HEK293T (cell line): ENCODE measurements around the gene GTF2IRD1.

ENCODE experiments used
- CTCF ChIA-PET: fragments of 350-600 bp; formaldehyde crosslinking; extraction: SDS; loops from one replicate; lab custom pipeline; 2021; ENCODE audit warnings: antibody characterized with exemption, inconsistent platforms; lab: Yijun Ruan, JAX
- POLR2A ChIA-PET: fragments of 350-600 bp; formaldehyde crosslinking; extraction: SDS; loops from one replicate; lab custom pipeline; 2020; ENCODE audit warnings: antibody characterized with exemption, inconsistent platforms; lab: Yijun Ruan, JAX
- DNase-seq: peaks from one replicate; pipeline ENCODE4 v3.0.0; 2012; ENCODE audit warnings: mixed read lengths; ENCODE audit errors: extremely low spot score
- ARNT ChIP-seq: fragments of 450-650 bp; IDR thresholded peaks from 2 replicates; pipeline ENCODE4 v1.6.1; 2017; ENCODE audit warnings: mild to moderate bottlenecking
- BHLHE40 ChIP-seq: fragments of 450-650 bp; IDR thresholded peaks from 2 replicates; pipeline ENCODE4 v1.6.1; 2016; ENCODE audit warnings: mild to moderate bottlenecking, moderate library complexity, borderline replicate concordance
- CTBP1 ChIP-seq: fragments of 450-650 bp; IDR thresholded peaks from 2 replicates; pipeline ENCODE4 v1.6.1; 2016; ENCODE audit warnings: borderline replicate concordance
- ELF4 ChIP-seq: fragments of 450-650 bp; IDR thresholded peaks from 2 replicates; pipeline ENCODE4 v1.6.1; 2017; ENCODE audit warnings: antibody characterized with exemption
- FOXA1 ChIP-seq: fragments of 450-650 bp; IDR thresholded peaks from 2 replicates; pipeline ENCODE4 v1.6.1; 2016; ENCODE audit warnings: mild to moderate bottlenecking
- FOXK2 ChIP-seq: fragments of 450-650 bp; IDR thresholded peaks from 2 replicates; pipeline ENCODE4 v1.6.1; 2016; ENCODE audit warnings: mild to moderate bottlenecking
- FOXM1 ChIP-seq: fragments of 450-650 bp; IDR thresholded peaks from 2 replicates; pipeline ENCODE4 v1.6.1; 2017; ENCODE audit warnings: mild to moderate bottlenecking, borderline replicate concordance
- HDGF ChIP-seq: fragments of 450-650 bp; IDR thresholded peaks from 2 replicates; pipeline ENCODE4 v1.6.1; 2017; ENCODE audit warnings: antibody characterized with exemption, borderline replicate concordance
- L3MBTL2 ChIP-seq: fragments of 450-650 bp; conservative IDR thresholded peaks from 2 replicates; pipeline ENCODE4 v1.6.1; 2016; ENCODE audit warnings: mild to moderate bottlenecking
- LEF1 ChIP-seq: fragments of 450-650 bp; IDR thresholded peaks from 2 replicates; pipeline ENCODE4 v1.6.1; 2017; ENCODE audit warnings: mild to moderate bottlenecking, borderline replicate concordance
- NFRKB ChIP-seq: fragments of 450-650 bp; IDR thresholded peaks from 2 replicates; pipeline ENCODE4 v1.6.1; 2016; ENCODE audit warnings: mild to moderate bottlenecking, moderate library complexity
- SP1 ChIP-seq: fragments of 450-650 bp; IDR thresholded peaks from 2 replicates; pipeline ENCODE4 v1.6.1; 2017
- SUZ12 ChIP-seq: fragments of 450-650 bp; IDR thresholded peaks from 2 replicates; pipeline ENCODE4 v1.6.1; 2016; ENCODE audit warnings: mild to moderate bottlenecking
- TARDBP ChIP-seq: fragments of 450-650 bp; IDR thresholded peaks from 2 replicates; pipeline ENCODE4 v1.6.1; 2016
- ZNF384 ChIP-seq: fragments of 450-650 bp; IDR thresholded peaks from 2 replicates; pipeline ENCODE4 v1.6.1; 2016
- TF ChIP-seq, protein P1 (sequence below): fragments of 450-650 bp; IDR thresholded peaks from 2 replicates; pipeline ENCODE4 v1.6.1; 2016

GTF2IRD1 gene

GRCh38 chr7:74514131-74514591 lies 60.5 kb downstream of the GTF2IRD1 start:
- no peak for TF ChIP-seq FOXK2
- no peak for TF ChIP-seq L3MBTL2
- no peak for TF ChIP-seq ELF4
- TF ChIP-seq FOXM1 = no peak
- TF ChIP-seq BHLHE40 = no peak
- TF ChIP-seq FOXA1 = no peak
- TF ChIP-seq LEF1 = no peak
- no peak for TF ChIP-seq SUZ12
- no peak for TF ChIP-seq CTBP1
- TF ChIP-seq TARDBP = no peak
- TF ChIP-seq, protein P1, sequence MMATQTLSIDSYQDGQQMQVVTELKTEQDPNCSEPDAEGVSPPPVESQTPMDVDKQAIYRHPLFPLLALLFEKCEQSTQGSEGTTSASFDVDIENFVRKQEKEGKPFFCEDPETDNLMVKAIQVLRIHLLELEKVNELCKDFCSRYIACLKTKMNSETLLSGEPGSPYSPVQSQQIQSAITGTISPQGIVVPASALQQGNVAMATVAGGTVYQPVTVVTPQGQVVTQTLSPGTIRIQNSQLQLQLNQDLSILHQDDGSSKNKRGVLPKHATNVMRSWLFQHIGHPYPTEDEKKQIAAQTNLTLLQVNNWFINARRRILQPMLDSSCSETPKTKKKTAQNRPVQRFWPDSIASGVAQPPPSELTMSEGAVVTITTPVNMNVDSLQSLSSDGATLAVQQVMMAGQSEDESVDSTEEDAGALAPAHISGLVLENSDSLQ = no peak
- TF ChIP-seq HDGF = no peak
- TF ChIP-seq SP1 = no peak
- no peak for TF ChIP-seq ARNT
- TF ChIP-seq NFRKB = no peak
- TF ChIP-seq ZNF384 = no peak
- POLR2A ChIA-PET = no interaction called here
- CTCF ChIA-PET = no interaction called here
- no peak for DNase-seq

DNA sequence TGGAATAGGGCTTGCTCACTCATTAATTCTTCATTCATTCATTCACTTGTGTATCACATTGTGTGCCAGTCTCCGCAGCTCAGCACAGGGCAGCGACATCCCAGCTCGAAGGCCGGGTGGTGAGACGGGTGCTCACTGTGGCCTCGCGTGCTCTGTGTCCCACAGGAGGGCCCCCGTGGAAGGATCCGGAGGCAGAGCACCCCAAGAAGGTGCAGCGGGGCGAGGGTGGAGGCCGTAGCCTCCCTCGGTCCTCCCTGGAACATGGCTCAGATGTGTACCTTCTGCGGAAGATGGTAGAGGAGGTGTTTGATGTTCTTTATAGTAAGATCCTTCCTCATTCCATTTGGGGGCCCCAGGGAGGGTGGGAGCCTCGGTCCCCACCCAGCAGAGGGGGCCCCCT lies 61.6 kb downstream of the GTF2IRD1 start:
- TF ChIP-seq FOXA1 (no peak), ELF4 (no peak), HDGF (no peak), CTBP1 (no peak), LEF1 (no peak), ARNT (no peak), BHLHE40 (no peak), SUZ12 (no peak), TARDBP (no peak), FOXM1 (no peak), FOXK2 (no peak)
- TF ChIP-seq, protein P1 = no peak
- ChIA-PET CTCF (interaction anchor here (0.8 kb wide), 1 partner anchor 14 kb away, joined by 3 read pairs; no protein-coding TSS in a partner anchor), POLR2A (interaction anchor here (1.0 kb wide), 1 partner anchor 13 kb away, joined by 3 read pairs; no protein-coding TSS in a partner anchor)

DNA sequence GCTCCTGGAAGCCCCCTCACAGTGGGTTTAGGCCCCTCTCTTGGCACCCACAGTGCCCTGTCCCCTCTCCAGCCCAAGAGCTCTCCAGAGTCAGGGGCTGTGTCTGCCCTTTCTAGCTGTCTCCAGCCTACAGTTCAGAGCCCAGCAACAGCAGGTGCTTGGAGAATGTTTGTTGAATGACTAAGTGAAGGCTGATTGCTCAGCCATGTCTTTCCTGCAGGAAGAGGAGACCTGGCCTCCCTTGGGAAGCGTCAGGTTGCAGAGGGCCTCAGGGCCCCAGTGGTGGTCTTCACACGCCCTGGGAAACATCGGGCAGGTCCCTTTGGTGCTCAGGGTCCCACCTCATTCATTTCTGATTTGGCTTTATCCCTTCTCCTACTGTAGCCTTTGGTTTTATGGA lies 62.5 kb downstream of the GTF2IRD1 start:
- TF ChIP-seq CTBP1 = no peak
- no peak for DNase-seq
- CTCF ChIA-PET = interaction anchor here (0.8 kb wide), 1 partner anchor 15 kb away, joined by 3 read pairs; no protein-coding TSS in a partner anchor

More for the DNA sequence above, 61.6 kb downstream of the GTF2IRD1 start:
- DNase-seq = no peak

DNA sequence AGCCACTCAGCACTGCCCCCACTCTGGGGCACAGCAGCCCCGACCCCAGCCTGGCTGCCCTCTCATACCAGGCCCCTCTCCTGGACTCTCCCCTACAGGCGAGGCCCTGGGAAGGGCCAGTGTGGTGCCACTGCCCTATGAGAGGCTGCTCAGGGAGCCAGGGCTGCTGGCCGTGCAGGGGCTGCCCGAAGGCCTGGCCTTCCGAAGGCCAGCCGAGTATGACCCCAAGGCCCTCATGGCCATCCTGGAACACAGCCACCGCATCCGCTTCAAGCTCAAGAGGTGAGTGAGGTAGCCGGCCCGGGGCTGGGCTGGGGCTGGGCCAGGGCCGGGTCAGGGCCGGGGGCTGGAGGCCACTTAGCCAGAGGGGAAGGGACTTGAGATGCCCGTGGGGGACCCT lies 64.3 kb downstream of the GTF2IRD1 start:
- no peak for DNase-seq
- TF ChIP-seq BHLHE40 (no peak), FOXK2 (no peak), CTBP1 (no peak), ARNT (no peak), TARDBP (no peak), SP1 (no peak), SUZ12 (no peak), ELF4 (no peak), ZNF384 (no peak)
- ChIA-PET POLR2A (no interaction called here), CTCF (no interaction called here)

More for the DNA sequence above, 62.5 kb downstream of the GTF2IRD1 start:
- POLR2A ChIA-PET = interaction anchor here (1.0 kb wide), 1 partner anchor 14 kb away, joined by 3 read pairs; no protein-coding TSS in a partner anchor

DNA sequence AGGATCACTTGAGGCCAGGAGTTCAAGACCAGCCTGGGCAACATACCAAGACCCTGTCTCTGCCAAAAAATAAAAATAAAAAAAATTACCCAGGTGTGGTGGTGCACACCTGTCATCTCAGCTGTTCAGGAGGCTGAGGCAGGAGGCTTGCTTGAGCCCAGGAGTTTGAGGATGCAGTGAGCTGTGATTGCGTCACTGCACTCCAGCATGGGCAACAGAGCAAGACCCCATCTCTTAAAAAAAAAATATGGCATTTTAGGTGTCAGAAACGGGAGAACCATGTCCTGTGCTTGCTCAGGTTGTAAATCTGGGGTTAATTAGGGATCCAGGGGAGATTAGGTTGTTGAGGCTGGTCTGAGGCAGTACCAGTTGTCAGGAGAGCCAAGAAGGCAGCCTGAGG lies 64.9 kb downstream of the GTF2IRD1 start:
- TF ChIP-seq FOXK2 = no peak
- TF ChIP-seq TARDBP = no peak
- TF ChIP-seq, protein P1 = no peak
- no peak for TF ChIP-seq ZNF384
- TF ChIP-seq FOXM1 = no peak
- POLR2A ChIA-PET = no interaction called here
- no peak for DNase-seq
- CTCF ChIA-PET = no interaction called here

- TF ChIP-seq ARNT = no peak
- no peak for TF ChIP-seq BHLHE40
- no peak for TF ChIP-seq LEF1
- TF ChIP-seq HDGF = no peak
- TF ChIP-seq, protein P1 = no peak
- TF ChIP-seq FOXA1 = no peak
- TF ChIP-seq SUZ12 = no peak
- TF ChIP-seq ELF4 = no peak
- TF ChIP-seq SP1 = no peak
- POLR2A ChIA-PET = no interaction called here
- no peak for DNase-seq
- CTCF ChIA-PET = no interaction called here
Observed at GRCh38 chr7:74519395-74519794, 65.7 kb downstream of the GTF2IRD1 start.
